M059J (cell line): ENCODE data around the gene FLT4. TPM values are rescaled to one million over a fixed set of nuclear protein-coding genes. Genes with fewer than 3 reads are reported as not detected.
"Not testable (repeated sequence)": the region's sequence is repeated elsewhere in the genome, so short reads cannot be mapped to it uniquely, and the experiment has no call there.

ENCODE experiments used
- DNase-seq: peaks from one replicate; pipeline ENCODE4 v3.0.0-alpha.2; 2012; ENCODE audit warnings: low read depth
- total RNA-seq: library from RNA; depleted of rRNA; stranded (reverse); fragments of >200 nt; shearing (Covaris generic); gene quantifications from 2 replicates; pipeline ENCODE4 v1.2.3, GENCODE V29; 2014; rRNA removed

The FLT4 gene
- total RNA-seq, result not detected in 2 replicates

DNA sequence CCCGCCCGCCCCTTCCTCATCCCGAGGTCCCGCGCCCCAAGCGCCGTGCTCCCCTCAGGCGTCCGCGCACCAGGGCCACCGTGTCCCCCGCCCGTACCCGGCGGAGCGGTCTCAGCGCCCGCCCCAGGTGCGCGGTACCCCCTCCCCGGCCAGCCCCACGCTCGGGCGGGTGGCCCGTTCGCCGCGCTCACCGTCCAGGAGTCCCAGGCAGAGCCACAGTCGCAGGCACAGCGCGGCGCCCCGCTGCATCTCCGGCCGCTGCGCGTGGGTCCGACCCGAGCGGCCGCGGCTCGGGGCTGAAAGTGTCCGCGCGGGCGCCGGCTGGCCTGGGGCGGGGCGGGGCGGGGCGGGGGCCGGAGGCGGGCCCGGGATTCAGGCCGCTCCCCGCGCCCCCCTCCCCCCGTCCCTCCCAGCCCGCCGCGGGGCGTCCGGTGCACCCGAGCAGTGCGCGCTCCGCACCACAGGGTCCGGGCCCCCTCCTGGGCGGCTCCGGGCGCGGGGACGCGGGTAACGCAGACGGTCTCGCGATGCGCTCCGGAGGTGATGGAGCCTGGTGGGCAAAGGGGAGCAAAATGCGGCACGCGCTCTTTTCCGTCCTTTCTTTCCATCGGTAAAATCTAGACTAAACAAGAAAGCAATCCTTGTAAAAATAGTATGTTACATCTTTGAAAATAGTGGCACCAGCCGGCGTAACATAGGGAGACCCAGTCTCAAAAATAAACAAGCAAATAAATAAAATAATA, at the start of gene FLT4:
Gene FLT4 (minus strand): TSS at position 304 of the 743 bp plus-strand sequence. CDS start 55 bp downstream, at position 249.
- DNase-seq, result no peak

DNA sequence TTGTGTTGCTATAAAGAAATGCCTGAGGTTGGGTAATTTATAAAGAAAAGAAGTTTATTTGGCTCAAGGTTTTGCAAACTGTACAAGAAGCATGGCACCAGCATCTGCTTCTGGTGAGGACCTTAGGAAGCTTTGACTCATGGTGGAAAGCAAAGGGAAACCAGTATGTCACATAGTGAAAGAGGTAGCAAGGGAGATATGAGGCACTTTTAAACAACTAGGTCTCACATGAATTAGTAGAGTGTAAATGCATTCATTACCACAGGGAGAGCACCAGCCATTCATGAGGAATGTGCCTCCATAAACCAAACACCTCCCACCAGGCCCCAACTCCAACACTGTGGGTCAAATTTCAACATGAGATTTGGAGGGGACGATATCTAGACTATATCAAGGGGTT, 49.6 kb upstream of the FLT4 start:
- DNase-seq, result no peak

DNA sequence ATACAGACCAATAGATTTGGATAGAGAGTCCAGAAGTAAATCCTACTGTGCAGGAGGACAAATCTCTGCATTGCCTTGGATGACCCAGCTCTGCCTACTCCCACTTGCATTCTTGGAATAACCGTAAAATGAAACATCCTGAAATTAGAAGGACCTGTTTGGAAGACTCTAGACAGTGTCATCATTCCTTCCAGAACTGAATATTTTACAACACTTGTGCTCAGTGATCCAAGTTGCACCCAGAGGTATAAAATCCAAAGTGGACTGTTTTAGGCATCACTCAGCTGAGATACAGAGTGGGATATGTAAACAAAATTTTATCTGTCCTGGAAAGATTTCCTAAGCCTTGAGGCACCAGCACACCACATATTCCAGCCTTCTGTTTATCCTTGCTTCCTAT, 46.7 kb upstream of the FLT4 start:
- no peak for DNase-seq

DNA sequence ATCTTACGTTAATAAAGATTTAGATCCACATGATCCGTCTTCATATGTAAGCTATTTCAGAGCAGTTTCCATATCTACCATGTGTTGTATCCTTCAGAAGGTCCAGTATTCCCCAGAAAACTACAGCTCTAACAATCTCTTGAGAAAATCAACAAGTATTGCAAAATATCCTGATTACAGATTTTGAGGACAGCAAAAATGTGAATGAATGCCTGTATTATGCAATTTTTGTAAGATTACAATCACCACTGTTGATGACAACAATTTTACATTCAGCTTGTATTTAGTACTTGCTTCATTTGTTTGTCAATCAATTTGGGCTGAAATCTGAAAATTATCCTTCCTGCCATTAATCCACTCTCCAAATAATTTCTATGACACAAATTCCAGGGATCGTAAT, 43.0 kb upstream of the FLT4 start:
- no peak for DNase-seq

DNA sequence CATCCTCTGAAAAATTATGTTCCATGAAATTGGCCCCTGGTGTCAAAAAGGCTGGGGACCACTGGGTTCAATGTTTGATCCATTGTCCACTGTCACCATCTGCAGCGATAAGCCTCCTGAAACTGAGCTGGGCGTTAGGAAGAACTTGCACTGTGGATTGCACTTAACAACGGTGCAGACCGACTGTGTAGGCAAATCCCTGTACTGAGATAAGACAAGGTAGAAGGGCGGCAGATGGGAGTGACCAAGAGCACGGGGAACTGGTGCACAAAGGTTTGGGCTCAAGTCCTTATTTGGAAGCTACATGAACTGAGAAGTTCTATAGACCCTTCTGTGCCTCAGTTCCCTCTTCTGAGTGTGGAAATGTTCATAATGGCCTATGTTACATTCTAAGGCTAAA, 41.6 kb upstream of the FLT4 start:
- no peak for DNase-seq

DNA sequence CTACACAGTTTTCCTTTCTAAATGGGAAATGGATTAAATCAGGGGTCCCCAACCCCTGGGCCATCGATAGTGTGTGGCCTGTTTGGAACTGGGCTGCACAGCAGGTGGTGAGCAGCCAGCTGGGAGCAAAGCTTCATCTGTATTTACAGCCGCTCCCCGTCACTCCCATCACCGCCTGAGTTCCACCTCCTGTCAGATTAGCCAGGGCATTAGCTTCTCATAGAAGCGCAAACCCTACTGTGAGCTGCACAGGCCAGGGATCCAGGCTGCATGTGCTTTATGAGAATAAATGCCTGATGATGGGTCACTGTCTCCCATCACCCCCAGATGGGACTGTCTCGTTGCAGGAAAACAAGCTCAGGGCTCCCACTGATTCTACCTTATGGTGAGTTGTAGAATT, 41.2 kb upstream of the FLT4 start:
- no peak for DNase-seq

DNA sequence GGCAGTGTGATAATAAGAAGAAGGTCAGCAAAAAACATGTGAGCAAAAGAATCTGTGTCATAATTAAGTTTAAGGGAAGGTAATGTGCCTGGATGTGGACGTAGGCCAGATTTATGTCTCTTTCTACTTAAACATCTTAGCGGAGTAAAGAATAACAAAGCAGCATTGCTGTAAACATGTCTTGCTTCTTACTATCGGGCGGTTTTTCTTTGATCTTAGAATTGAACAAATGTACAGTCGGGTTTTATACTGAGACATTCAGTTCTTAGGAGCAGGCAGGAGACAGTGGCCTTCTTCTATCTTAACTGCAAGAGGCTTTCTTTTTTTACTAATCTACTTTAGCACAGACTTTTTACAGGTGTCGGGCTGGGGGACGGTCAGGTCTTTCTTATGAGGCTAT, 40.4 kb upstream of the FLT4 start:
- no peak for DNase-seq

DNA sequence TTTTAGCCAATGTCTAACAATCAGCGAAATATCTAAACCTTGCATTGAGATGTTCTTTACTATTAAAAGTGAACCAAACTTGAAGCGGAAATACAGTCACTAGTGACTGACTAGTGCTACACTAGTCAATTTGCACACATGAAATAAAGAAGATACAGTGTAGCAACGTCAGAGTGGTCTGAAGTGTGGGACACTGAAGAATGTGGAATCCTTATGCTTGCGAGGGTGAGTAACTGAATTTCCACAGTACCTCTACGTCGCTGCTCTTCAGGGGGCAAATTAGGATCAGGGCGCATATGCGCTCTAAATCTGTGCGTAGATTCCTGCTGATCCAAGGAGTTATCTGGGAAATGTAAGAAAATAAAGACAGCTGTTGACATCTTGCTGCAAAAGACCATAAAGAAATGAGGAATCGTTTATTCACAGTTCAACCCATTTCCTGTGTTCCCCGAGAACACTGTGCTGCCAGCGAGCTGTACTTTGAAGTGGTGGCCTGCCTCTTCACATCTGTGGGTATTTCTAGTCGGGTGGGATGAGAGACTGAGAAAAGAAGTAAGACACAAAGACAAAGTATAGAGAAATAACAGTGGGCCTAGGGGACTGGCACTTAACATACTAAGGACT, 39.8 kb upstream of the FLT4 start:
- DNase-seq, result no peak

DNA sequence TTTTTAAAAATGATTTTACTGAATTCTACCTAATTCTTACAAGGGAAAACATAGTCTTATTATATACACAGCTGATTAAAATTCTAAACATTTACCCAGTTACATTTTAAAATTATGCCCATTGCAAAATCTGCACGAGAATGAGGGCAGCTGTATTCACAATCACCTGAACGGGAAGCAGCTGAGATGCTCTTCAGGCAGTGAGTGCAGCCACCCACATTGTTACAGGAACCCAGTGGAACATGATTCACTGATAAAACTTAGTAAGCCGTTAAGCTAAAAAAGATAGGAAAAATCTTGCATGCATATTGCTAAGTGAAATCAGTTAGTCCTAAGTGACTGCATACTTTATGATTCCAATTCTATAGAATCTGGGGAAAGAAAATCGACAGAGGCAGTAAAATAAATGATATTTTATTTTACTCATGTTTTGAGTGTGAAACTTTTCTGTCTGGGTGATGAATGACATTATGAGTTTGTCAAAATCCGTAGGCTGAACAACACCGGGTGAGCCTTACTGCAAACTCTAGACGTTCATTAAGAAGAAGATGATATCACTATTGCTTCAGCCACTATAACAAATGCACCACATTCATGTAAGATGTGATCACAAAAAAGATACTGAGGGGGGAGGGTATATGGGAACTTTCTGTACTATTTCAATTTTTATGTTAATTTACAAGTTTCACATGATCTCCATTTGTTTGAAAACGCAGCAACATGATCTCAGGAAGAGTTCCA, 39.1 kb upstream of the FLT4 start:
- DNase-seq, result no peak

DNA sequence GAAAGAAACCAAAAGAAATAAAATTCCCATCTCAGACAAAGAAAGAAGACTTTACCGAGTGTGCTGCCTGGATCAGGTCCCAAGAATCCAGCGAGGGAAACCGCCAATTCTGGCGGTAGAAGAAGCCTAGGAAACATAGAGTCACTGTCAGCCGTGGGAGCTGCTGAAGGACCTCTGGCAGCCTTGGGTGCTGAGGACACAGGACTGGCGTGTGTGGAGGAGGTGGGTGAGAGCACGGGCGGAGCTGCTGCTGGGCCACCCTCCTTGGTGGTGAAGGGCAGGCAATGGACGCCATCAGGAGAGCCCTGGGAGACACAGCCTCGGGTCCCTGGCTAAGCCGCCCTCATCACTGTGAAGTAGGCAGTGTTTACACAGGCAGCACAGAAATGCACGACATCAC, 37.4 kb upstream of the FLT4 start:
- not testable (repeated sequence) for DNase-seq

DNA sequence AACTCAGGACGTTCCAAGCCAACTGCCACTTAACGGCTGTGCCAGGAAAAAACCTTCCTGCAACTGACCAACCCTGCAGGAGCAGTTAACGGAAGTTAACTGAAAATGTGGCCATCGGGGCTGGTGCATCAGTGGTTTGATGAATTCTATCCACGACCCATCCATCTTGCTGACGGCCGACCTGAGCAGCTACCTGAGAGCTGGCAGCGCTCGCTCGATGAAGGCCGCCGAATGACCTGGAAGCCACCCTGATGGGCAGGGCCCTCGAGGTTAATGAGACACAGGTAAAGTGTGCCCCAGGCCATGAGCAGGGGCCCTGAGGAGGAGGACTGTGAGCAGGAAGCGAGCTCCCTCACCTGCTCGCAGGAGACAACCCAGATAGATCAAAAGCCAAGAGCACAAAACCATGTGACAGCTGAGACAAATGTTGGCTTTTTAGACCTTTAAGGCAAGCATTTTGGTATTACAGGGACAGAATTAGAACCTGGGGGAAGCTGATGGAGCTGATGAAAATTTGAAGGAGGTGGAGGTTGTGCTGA, 35.3 kb upstream of the FLT4 start:
- no peak for DNase-seq

DNA sequence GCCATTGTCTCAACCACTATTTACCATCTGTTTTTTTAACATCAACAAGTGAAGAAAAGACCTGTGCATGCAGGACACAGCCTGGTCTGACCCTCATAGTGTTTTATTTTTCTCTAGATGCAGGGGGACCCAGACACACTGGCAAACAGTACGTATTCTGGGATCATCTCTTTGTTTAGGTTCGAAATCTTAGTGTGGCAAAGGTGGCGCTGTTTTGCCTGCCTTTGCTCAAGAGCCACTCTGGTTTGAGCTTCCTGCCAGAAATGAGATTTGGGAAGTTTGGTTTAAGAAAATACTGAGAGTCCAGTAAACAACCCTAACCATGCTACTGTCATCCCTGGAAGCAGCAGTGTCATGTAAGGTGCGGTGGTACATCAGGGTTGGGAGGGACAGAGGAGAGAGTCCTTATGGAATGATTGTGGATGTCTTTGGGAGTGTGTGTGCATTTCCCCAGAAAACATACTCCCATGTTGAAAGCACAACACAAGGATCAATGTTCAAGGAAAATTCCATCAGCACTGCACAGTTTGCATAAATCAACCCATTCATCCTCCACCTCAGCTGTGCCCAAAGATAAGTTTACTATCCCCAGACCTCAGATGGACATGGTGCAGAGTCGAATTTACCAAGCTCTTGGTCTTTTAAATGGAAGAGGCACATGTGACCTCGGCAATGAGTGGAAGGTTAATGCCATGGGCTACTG, 34.0 kb upstream of the FLT4 start:
- no peak for DNase-seq

DNA sequence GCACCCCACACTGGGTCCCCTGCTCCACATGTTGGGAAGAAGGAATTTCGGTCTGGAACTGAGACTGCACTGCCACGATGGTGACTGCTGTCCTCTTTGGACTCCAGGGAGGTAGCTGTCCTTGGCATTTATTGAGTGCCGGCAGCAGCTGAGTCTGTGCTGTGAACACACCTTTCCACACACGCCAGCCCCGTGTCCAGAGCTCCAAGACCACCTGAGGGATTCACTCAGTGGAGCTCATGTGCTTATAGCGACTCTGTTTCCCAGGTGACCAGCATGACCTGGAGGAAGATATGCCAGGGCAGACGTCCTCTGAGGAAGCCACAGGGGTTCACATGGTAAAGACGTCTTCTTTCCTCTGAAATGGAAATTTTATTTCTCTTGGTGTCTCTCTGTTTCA, 33.2 kb upstream of the FLT4 start:
- DNase-seq, result no peak

DNA sequence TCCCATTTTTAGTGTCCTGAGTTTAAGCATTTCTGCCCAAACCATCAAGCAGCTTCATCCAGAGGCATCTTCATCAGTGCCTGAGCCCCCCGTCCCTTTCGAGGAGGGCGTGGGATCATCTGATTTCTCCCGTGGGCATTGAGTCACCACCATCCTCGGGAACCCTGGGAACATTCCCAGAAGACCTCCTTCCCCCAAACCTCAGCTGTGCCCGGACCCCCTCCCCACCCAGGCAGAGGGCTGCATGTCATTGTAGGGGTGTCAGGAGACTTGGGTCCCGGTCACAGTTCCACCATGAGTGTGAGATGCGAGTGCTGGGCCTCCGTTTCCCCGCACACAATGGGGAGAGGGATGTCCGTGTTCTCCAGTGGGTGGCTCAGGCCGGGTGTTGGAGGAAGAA, 32.6 kb upstream of the FLT4 start:
- not testable (repeated sequence) for DNase-seq

DNA sequence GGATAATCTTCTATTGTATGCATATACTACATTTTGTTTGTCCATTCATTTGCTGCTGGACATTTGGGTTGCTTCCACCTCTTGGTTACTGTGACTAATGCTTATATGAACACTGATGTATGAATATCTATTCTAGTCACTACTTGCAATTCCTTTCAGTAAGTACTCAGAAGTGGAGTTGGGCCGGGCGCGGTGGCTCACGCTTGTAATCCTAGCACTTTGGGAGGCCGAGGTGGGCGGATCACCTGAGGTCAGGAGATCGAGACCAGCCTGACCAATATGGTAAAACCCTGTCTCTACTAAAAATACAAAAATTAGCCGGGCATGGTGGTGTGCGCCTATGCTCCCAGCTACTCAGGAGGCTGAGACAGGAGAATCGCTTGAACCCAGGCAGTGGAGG, 28.9 kb upstream of the FLT4 start:
- not testable (repeated sequence) for DNase-seq

DNA sequence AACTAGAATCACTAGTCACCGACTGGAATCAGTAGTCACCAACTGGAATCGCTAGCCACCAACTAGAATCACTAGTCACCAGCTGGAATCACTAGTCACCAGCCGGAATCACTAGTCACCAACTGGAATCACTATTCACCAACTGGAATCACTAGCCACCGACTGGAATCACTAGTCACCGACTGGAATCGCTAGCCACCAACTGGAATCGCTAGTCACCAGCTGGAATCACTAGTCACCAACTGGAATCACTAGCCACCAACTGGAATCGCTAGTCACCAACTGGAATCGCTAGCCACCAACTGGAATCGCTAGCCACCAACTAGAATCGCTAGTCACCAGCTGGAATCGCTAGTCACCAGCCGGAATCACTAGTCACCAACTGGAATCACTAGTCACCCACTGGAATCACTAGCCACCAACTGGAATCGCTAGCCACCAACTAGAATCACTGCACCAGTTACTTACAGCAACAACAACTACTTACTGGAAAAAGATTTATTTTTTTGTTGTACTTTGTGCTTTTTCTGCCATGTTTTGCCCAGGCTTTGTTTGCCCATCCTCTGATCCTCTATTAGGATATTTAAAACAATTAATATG, 25.7 kb upstream of the FLT4 start:
- DNase-seq, result no peak

DNA sequence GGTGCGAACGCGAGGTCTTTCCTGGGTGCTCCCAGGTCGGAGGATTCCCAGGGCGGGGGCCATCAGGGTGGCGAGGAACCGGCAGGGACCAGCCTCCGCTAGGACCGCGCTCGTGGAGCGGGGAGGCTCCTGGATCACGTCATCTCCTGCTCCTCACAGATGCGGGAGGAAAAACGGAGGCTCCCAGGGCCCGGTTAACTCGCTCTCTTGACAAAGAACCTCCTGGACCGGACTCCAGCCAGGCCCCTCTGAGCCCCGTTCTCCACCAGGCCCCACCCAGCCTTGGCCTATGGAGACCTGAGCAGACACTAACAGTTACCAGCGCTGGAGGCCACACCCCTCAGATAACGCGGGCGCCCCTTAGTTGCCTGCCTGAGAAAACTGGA, 24.7 kb upstream of the FLT4 start:
- DNase-seq, result not testable (repeated sequence)

DNA sequence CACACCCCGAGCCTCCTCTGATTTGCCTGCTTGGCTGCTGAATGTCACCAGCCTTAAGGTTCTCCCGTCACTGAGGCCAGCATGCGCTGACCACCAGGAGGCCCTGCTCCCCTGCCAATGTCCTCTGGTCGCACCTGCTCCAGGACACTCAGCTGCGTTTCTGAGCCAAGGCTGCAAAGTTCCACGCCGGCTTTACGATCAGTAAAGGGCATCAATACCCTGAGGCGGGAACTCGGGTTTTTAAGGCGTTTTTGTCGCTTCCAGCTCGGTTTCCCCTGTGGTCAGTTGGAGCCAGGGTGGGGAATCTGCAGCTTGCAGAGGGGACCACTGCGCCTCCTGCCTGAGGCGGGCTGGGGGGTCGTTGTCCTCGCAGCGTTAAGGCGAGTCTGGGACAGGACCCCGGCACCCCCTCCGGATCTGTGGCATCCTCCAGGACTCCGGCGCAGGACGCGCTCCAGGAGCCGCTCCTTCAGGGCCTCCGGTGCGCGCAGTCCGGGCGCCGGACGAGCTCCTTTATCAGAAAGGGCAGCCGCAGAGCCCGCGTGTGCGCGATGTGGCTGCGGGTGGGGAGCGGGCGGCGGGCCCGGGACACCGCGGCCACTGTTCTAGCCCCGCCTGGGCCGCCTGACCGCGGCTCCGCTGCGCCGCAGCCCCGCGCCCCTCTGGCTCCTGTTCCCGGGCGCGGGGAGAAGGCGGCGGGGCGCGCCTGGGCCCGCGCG, 24.1 kb upstream of the FLT4 start:
- DNase-seq, result no peak

DNA sequence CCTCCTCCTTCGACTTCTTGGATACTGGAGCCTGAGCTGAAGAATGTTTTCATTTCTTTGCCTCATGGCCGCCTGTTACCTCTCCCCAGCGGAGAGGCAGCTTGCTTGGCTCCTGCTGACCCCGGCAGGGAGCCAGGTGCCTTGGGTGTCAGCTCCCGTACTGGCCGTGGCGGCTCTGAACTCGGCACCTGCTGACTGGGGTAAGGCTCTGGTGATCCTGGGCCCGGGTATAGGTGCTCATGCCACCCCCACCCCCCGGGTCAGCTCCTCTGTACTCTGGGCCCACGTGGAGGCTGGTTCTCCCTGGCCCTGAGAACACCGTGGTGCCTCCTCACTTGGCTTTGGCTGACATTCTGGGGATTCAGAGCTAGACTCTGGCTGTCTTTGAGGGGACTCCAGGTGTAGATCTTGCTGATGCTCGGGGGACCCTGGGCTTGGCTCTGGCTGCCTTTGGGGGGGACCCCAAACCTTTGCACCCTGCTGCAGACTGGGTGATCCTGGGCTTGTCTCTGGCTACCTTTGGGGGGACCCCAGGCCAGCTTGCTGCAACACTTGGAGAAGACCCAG, 22.6 kb upstream of the FLT4 start:
- not testable (repeated sequence) for DNase-seq

DNA sequence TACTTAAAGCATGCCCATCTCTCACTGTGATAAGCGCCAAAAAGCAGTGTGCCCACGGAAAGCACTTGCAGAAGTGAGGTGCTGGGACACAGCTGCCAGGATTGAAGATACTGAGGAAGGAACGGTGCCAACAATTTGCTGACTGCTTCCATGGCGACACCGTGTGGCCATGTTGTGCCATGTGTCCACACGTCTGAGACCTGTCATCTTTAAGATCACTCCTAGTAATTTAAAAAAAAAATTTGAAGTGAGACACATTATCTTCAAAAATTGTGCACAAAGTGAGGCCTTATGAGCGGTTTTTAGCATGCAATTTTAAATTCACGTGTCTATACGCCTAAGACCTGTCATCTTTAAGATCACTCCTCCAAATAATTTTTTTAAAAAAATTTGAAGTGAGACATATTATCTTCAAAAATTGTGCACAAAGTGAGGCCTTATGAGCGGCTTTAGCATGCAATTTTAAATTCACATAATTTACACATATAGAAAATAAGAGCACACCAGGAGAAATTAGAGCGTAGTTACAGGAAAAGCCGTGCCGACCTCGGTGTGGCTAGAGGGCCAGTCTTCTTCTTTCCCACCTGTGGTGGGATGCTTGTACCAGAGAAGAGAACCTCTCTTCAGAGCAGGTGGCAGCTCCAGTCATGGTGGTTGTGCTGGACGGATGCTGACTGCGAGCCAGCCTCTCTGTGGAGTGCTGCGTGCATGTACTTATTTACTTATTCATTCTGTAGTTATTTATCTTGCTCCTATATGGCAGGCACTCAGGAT, 21.4 kb upstream of the FLT4 start:
- DNase-seq, result peak; percentile 42
